GM12874 (cell line): Measurements from ENCODE around the gene CD209.

Experiments used
- TF ChIP-seq, protein P1 (sequence below): IDR thresholded peaks from 2 replicates; pipeline ENCODE4 v1.5.1; 2011; ENCODE audit warnings: low read depth, mild to moderate bottlenecking, control low read depth, low read length, moderate library complexity; ENCODE audit not compliant: insufficient read depth

Gene CD209

DNA sequence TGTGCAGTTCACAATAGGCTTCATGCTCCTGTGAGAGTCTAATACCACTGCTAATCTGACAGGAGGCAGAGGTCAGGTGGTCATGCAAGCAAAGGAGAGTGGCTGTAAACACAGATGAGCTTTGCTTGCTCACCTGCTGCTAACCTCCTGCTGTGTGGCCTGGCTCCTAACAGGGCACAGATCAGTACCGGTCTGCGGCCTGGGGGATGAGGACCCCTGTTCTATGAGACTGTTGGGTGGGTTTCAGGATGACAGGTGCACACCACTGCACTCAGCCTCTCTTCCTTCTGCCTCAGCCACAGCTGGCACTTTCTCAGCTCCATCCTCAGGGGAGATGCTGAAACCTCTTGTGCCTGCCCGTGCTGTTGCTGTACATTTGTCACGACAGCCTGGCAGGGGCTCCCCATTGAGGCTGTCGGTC, 25.1 kb downstream of the CD209 start:
- TF ChIP-seq, protein P1, sequence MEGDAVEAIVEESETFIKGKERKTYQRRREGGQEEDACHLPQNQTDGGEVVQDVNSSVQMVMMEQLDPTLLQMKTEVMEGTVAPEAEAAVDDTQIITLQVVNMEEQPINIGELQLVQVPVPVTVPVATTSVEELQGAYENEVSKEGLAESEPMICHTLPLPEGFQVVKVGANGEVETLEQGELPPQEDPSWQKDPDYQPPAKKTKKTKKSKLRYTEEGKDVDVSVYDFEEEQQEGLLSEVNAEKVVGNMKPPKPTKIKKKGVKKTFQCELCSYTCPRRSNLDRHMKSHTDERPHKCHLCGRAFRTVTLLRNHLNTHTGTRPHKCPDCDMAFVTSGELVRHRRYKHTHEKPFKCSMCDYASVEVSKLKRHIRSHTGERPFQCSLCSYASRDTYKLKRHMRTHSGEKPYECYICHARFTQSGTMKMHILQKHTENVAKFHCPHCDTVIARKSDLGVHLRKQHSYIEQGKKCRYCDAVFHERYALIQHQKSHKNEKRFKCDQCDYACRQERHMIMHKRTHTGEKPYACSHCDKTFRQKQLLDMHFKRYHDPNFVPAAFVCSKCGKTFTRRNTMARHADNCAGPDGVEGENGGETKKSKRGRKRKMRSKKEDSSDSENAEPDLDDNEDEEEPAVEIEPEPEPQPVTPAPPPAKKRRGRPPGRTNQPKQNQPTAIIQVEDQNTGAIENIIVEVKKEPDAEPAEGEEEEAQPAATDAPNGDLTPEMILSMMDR: no peak

DNA sequence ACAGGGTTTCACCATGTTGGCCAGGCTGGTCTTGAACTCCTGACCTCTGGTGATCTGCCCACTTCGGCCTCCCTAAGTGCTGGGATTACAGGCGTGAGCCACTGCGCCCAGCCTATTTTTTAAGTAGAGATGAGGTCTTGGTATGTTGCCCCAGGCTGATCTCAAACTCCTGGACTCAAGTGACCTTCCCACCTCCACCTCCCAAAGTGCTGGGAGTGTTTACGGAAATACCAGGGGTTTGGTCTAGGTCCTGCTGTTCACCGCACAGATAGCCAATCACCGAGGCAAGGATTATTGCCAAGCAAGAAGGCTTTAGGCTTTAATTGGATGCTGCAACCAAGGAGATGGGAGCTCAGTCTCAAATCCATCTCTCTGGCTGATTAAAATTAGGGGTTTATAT, 27.0 kb downstream of the CD209 start:
- TF ChIP-seq, protein P1: no peak

DNA sequence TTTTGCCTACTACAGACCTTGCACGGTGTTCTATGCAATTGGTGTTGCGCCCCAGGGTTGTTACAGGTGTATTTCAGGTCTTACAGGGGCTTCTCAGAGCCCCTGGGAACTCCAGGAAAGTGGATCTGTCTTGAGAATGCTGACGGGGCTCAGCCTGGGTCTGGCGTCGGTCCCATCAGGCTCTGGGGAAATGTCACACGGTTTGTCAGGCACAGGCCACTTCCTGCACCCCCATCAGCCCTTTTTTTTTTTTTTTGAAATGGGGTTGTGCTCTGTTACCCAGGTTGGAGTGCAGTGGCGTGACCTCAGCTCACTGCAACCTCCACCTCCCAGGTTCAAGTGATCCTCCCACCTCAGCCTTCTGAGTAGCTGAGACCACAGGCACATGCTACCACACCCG, 28.7 kb downstream of the CD209 start:
- TF ChIP-seq, protein P1: no peak

DNA sequence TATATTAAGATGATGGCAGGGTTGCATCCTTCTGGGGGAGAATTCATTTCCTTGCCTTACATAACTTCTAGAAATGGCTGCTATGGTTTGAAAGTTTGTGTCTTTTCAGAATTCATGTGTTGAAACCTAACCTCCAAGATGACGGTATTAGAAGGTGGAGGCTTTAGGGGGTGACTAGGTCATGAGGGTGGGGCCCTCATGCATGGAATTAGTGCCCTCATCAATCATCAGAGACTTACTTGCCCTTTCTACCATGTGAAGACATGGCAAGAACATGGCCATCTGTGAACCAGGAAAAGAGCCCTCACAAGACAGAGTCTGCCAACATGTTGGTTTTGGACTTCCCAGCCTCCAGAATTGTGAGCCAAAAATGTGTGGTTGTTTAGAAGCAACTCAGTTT, 30.6 kb downstream of the CD209 start:
- TF ChIP-seq, protein P1: no peak

DNA sequence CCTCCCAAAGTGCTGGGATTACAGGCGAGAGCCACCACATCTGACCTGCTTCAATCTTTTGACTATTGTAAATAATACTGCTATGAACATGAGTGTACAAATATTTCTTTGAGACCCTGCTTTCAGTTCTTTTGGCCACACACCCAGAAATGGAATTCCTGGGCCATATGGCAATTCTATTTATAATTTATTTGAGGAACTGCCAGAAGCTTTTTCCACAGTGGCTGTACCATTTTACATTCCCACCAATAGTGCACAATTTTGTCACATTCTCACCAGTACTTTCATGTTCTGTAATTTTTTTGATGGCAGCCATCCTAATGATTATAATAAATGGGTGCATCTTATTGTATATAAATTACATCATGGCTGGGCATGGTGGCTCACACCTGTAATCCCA, 31.7 kb downstream of the CD209 start:
- TF ChIP-seq, protein P1: no peak

DNA sequence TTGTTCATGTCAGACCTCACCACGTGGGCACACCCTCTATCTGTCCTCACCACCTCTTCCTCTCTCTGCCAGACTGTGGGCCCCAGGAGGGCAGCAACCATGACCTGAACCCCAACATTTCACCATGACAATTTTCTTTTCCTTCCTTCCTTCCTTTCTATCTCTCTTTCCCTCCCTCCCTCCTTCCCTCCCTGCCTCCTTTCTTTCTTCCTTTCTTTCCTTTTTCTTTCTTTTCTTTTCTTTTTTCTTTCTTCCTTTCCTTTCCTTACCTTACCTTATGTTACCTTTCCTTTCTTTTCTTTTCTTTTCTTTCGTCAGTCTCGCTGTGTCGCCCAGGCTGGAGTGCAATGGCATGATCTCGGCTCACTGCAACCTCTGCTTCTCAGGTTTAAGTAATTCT, 36.7 kb downstream of the CD209 start:
- TF ChIP-seq, protein P1: no peak

DNA sequence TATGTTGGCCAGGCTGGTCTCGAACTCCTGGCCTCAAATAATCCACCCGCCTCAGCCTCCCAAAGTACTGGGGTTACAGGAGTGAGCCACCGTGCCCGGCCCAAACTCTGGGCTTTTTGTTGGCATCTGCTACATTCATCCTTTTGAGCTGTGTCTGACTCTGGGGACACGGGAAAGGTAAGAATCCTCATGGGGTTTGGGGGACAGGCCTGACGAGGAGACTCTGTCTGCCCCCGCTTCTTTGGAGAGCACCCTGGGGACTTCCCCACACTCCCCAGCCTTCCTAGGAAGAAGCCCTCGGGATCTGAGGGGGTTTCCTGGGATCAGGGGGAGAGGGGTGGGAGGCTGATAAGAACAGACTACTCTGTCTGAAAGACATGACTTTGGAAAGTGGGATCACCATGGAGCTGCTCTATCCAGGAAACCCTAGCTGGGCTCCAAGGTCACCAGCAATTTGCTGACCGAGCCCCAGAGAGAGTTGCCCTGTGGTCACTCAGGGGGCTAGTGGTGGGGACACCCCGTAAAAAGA, 37.3 kb downstream of the CD209 start:
- TF ChIP-seq, protein P1: no peak
